ENCODE results near the gene ERCC6L2. TPM values are rescaled to one million over a fixed set of nuclear protein-coding genes. Genes with fewer than 3 reads are reported as not detected.

Gene ERCC6L2
- total RNA-seq, 1 experiment from 2014 or later, result 39.2 TPM

DNA sequence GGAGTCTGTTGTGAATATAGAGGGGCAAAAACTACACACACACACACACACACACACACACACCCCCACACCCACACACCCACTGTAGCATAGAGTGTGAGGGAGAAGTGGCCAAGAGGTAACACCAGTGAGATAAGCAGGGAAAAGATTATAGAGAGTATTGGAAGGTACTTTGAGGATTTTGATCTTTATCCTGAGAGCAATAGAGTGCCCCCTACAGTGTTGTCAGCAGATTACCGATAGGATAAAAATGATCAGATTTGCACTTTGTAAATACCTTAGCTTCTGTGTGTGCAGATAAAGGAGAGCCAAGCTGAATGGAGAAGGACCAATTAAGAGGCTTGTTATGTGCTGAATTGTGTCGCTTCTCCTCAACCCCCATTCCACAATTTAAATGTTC lies 32.3 kb downstream of the ERCC6L2 start:
- no peak overlapping the region for H3K4me2 ChIP-seq (ENCODE audit: low read length)
- TF ChIP-seq POLR2AphosphoS5 (IDR thresholded peaks at IDR 0.05; ENCODE audit: low read depth, low read length) (no peak), RAD21 (IDR thresholded peaks at IDR 0.05; ENCODE audit: low read depth) (peak; percentile 15; the same call in 1 of the 2 replicates)
- TF ChIP-seq, protein P1, sequence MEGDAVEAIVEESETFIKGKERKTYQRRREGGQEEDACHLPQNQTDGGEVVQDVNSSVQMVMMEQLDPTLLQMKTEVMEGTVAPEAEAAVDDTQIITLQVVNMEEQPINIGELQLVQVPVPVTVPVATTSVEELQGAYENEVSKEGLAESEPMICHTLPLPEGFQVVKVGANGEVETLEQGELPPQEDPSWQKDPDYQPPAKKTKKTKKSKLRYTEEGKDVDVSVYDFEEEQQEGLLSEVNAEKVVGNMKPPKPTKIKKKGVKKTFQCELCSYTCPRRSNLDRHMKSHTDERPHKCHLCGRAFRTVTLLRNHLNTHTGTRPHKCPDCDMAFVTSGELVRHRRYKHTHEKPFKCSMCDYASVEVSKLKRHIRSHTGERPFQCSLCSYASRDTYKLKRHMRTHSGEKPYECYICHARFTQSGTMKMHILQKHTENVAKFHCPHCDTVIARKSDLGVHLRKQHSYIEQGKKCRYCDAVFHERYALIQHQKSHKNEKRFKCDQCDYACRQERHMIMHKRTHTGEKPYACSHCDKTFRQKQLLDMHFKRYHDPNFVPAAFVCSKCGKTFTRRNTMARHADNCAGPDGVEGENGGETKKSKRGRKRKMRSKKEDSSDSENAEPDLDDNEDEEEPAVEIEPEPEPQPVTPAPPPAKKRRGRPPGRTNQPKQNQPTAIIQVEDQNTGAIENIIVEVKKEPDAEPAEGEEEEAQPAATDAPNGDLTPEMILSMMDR (IDR thresholded peaks at IDR 0.05 in 2 of 3, conservative IDR thresholded peaks at IDR 0.05 in 1 of 3; ENCODE audit: borderline replicate concordance in 1 of 3, insufficient read depth in 1 of 3, low read depth in 2 of 3, low read length in 2 of 3), result peak; percentile 7 to 48 (median 48); a peak in 4 of 6 replicates
- POLR2A ChIA-PET, result no interaction called here
- intact Hi-C loops (cut with micrococcal nuclease), result loop anchor here (5.0 kb wide), 1 partner anchor 50 kb away; no protein-coding TSS in a partner anchor
- DNase-seq (ENCODE audit: low read depth, low spot score) (no peak), ATAC-seq (peak; percentile 30; the same call in 1 of the 2 replicates)
- RAD21 ChIA-PET (ENCODE audit: low non-redundant PET in 1 of 2, low total read pairs in 2 of 2, uncharacterized antibody in 2 of 2, unreplicated experiment in 2 of 2), result interaction anchor here in 1 of 2 experiments (0.7 kb wide), 2 partner anchors 103 to 154 kb away, joined by 3 to 4 read pairs; no protein-coding TSS in a partner anchor
- 0 out of 4 replicates have a peak, but pooled peaks cover 0 to 2% of the 10 kb centered on the region in 2 experiments for H3K36me3 ChIP-seq (ENCODE audit: control insufficient read depth in 1 of 2, insufficient read depth in 2 of 2, low read length in 2 of 2)
- H3K4me3 ChIP-seq (replicated peaks in 1 of 2; ENCODE audit: low read depth in 1 of 2, low read length in 2 of 2), result no peak overlapping the region
- H3K27ac ChIP-seq (ENCODE audit: low read depth, low read length), result no peak overlapping the region
- BruUV-seq (replicated peaks), result no TSS peak
- H3K9ac ChIP-seq (ENCODE audit: low read length), result no peak overlapping the region
- no peaks in the 10 kb centered on the region; the same call in none of the 2 replicates for H4K20me1 ChIP-seq (ENCODE audit: insufficient read depth)
- no peaks in the 10 kb centered on the region for H3K9me2 ChIP-seq (ENCODE audit: insufficient read depth)
- no peak overlapping the region for H2AFZ ChIP-seq (ENCODE audit: low read depth, low read length, poor library complexity, severe bottlenecking)
- no peaks in the 10 kb centered on the region for H3K4me1 ChIP-seq (ENCODE audit: control insufficient read depth in 1 of 2, insufficient read depth in 2 of 2, low read length in 2 of 2)
- no peaks in the 10 kb centered on the region for H3K27me3 ChIP-seq (ENCODE audit: insufficient read depth, low read length)
- H3K79me2 ChIP-seq (ENCODE audit: insufficient read depth, low read length), result peaks cover 22% of the 10 kb centered on the region
- CTCF ChIA-PET, result interaction anchor here (1.0 kb wide), 1 partner anchor 9 kb away, joined by 3 read pairs; no protein-coding TSS in a partner anchor
- no peaks in the 10 kb centered on the region for H3K9me3 ChIP-seq (ENCODE audit: control insufficient read depth in 1 of 2, insufficient read depth in 1 of 2, low read depth in 1 of 2, low read length in 2 of 2)

DNA sequence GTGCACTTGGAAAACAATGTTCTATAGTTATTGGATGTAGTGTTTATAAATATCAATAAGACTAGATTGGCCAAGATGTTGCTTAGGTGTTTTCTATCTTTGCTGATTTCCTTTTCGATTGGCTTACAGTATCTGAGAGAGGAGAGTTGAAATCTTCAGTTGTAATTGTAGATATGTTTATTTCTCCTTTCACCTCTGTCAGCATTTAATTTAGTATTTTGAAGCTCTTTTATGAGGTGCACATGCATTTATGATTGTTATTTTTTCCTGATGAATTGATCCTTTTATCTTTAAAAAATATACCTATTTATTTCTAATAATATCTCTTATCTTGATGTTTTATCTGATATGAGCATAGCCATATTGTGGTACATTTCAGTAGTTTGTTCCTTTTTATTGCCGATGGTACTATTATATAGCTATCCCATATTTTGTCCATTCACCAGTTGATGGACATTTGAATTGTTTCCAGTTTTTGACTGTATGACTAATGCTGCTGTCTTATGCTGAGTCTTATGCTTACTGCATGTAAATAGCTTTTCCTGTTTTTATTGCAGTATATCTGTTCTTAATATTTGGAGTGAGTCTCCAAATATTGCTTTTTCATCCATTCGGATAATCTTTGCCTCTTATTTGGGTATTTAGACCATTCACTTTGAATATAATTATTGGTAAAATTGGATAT lies 34.7 kb downstream of the ERCC6L2 start:
- no peak overlapping the region for H3K4me2 ChIP-seq (ENCODE audit: low read length)
- TF ChIP-seq EZH2phosphoT487 (IDR thresholded peaks at IDR 0.05; ENCODE audit: borderline replicate concordance) (no peak), SP1 (IDR thresholded peaks at IDR 0.05; ENCODE audit: low read depth) (no peak), JUND (IDR thresholded peaks at IDR 0.05) (no peak), ZFX (IDR thresholded peaks at IDR 0.05) (no peak), EZH2 (IDR thresholded peaks at IDR 0.05) (no peak), FOSL1 (IDR thresholded peaks at IDR 0.05; ENCODE audit: low read depth) (no peak), RAD21 (IDR thresholded peaks at IDR 0.05; ENCODE audit: low read depth) (no peak), SIN3A (IDR thresholded peaks at IDR 0.05; ENCODE audit: low read depth) (no peak), YY1 (IDR thresholded peaks at IDR 0.05; ENCODE audit: extremely low read depth, insufficient replicate concordance, low read depth, low read length) (no peak)
- CTCF ChIA-PET, result no interaction called here
- ATAC-seq, result no peak
- no TSS peak for BruUV-seq (replicated peaks)
- no peaks in the 10 kb centered on the region for H3K27me3 ChIP-seq (ENCODE audit: insufficient read depth, low read length)
- no peak overlapping the region for H3K4me3 ChIP-seq (replicated peaks in 1 of 2; ENCODE audit: low read depth in 1 of 2, low read length in 2 of 2)
- H3K4me1 ChIP-seq (ENCODE audit: control insufficient read depth in 1 of 2, insufficient read depth in 2 of 2, low read length in 2 of 2), result no peaks in the 10 kb centered on the region
- no peak overlapping the region for H2AFZ ChIP-seq (ENCODE audit: low read depth, low read length, poor library complexity, severe bottlenecking)
- H3K27ac ChIP-seq (ENCODE audit: low read depth, low read length), result no peak overlapping the region
- H4K20me1 ChIP-seq (ENCODE audit: insufficient read depth), result no peaks in the 10 kb centered on the region; the same call in 1 of the 2 replicates
- peaks cover under 1 to 2% of the 10 kb centered on the region in 2 experiments; a peak in 1 of 4 replicates for H3K36me3 ChIP-seq (ENCODE audit: control insufficient read depth in 1 of 2, insufficient read depth in 2 of 2, low read length in 2 of 2)
- H3K9me2 ChIP-seq (ENCODE audit: insufficient read depth), result no peaks in the 10 kb centered on the region
- no peak overlapping the region for H3K9ac ChIP-seq (ENCODE audit: low read length)
- intact Hi-C loops (cut with micrococcal nuclease), result no loop called here
- H3K9me3 ChIP-seq (ENCODE audit: control insufficient read depth in 1 of 2, insufficient read depth in 1 of 2, low read depth in 1 of 2, low read length in 2 of 2), result no peaks in the 10 kb centered on the region
- H3K79me2 ChIP-seq (ENCODE audit: insufficient read depth, low read length), result peaks cover 11% of the 10 kb centered on the region; the same call in 1 of the 2 replicates
- POLR2A ChIA-PET, result no interaction called here
- DNase-seq (ENCODE audit: low read depth, low spot score), result no peak
- RAD21 ChIA-PET (ENCODE audit: low non-redundant PET in 1 of 2, low total read pairs in 2 of 2, uncharacterized antibody in 2 of 2, unreplicated experiment in 2 of 2), result no interaction called here
